SW480 (cell line): Measurements from ENCODE around the gene PILRB.
"Not testable (repeated sequence)": the region's sequence is repeated elsewhere in the genome, so short reads cannot be mapped to it uniquely, and the experiment has no call there.

Source experiments
- DNase-seq: peaks from one replicate; pipeline ENCODE4 v3.0.0-alpha.2; 2016; ENCODE audit warnings: low spot score

The PILRB gene

DNA sequence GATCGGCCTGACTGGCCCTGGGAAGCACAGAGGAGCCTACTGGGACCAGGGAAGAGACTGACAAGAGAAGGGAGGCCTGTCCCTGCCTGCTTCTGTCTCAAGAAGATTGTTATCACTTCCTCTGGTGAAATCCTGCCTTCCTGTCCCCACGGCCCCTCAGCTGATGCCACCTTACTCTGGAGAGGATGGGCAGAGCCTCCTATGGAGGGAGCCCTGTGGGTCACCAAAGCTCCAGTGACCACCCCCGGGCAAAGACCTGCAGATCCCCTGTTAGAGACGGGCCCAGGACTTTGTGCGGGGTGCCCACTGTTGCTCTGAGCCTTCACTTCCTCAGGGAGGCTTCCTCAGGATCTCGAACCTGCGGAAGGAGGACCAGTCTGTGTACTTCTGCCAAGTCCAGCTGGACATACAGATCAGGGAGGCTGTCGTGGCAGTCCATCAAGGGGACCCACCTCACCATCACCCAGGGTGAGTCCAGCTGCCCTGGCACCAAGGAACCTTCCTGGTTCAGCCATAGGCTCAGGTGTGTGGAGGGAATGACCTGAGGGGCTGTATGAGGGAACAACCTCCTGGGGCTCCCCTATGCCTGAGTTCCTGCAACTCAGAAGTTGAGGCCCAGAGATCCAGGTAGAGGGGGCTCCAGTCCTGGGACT, 1.4 kb upstream of the PILRB start:
- DNase-seq, result no peak

- DNase-seq, result no peak
Measured at GRCh38 chr7:100357131-100357561, 771 bp upstream of the PILRB start.

DNA sequence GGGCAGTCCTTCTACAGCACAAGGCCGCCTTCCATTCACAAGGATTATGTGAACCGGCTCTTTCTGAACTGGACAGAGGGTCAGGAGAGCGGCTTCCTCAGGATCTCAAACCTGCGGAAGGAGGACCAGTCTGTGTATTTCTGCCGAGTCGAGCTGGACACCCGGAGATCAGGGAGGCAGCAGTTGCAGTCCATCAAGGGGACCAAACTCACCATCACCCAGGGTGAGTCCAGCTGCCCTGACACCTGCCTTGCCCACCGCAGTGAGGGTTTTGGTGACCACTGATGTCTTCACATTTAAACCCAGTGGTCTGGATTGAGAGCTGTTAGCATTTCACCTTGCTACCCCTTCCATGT, 918 bp downstream of the PILRB start:
- no peak for DNase-seq

DNA sequence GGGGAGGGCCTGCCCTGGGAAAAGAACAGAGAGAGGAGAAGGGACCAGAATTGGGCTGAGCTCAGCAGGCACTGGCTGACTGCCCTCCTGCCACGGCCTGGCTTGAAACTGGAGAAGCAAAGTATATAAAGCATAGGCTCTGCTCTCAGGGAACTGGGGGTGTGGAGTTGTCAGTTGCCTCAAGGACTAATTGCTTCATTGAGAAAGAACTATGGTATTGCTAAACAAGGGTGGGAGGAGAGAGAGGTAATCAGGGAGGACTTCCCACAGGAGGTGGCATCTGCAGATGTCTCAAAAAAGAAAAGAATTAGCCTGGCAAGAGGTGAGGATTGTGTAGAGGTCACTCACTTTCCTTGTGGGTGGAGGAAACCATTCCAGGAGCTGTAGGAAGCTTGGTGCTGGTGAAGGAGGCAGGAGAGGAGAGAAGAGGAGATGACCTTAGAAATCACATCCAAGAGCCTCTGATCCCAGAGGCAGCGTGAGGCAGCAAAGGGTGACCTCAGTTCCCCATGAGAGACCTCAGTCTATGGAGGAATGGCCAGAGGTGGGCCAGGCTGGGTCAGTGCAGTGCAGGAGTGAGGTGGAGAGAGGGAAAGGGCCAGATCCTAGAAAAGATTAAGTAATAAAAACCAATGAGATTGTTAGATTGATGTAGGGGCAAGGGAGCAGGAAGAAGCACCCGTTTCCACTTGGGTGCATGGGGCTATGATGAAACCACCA, 2.4 kb downstream of the PILRB start:
- no peak for DNase-seq

DNA sequence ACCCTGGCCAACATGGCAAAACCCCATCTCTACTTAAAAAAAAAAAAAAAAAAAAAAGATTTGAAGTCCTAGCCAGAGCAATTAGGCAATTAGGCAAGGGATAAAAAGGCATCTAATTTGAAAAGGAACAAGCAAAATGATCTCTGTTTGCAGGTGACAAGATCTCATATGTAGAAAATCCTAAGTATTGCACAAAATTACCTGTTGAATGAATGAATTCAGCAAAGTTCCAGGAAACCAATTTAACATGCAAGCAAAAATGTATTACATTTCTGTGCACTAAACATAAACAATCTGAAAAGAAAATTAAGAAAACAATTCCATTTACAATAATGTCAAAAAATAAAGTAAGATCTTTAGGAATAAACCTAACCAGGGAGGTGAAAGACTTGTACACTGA, 5.2 kb downstream of the PILRB start:
- no peak for DNase-seq

DNA sequence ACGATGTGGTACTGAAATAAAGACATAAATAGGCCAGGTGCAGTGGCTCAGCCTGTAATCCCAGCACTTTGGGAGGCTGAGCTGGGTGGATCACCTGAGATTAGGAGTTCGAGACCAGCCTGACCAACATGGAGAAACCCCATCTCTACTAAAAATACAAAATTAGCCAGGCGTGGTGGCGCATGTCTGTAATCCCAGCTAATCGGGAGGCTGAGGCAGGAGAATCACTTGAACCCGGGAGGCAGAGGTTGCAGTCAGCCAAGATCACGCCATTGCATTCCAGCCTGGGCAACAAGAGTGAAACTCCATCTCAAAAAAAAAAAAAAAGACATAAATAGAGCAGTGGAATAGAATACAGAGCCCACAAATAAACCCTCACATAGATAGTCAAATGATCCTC, 5.9 kb downstream of the PILRB start:
- DNase-seq, result not testable (repeated sequence)

GRCh38 chr7:100364480-100364879, 6.6 kb downstream of the PILRB start:
- DNase-seq, result no peak

DNA sequence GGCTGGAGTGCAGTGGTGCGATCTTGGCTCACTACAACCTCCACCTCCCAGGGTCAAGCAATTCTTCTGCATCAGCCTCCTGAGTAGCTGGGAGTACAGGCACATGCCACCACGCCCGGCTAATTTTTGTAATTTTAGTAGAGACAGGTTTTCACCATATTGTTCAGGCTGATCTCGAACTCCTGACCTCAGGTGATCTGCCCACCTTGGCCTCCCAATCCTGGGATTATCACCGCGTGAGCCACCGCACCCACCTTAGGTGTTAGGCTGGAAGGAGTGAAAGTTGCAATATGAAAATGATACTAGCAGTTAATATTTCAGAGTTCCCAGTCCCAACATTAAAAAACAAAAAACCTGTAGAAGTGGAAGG, 8.1 kb downstream of the PILRB start:
- not testable (repeated sequence) for DNase-seq

GRCh38 chr7:100366411-100367250, 8.7 kb downstream of the PILRB start:
- no peak for DNase-seq

DNA sequence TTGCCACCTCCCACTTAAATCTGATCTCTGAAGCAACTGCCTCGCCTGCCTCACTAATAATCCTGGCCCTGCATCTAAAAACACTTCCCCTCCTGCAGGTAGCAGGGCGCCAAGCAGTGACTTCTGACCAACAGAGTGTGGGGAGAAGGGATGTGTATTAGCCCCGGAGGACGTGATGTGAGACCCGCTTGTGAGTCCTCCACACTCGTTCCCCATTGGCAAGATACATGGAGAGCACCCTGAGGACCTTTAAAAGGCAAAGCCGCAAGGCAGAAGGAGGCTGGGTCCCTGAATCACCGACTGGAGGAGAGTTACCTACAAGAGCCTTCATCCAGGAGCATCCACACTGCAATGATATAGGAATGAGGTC, 9.3 kb downstream of the PILRB start:
- DNase-seq, result no peak

DNA sequence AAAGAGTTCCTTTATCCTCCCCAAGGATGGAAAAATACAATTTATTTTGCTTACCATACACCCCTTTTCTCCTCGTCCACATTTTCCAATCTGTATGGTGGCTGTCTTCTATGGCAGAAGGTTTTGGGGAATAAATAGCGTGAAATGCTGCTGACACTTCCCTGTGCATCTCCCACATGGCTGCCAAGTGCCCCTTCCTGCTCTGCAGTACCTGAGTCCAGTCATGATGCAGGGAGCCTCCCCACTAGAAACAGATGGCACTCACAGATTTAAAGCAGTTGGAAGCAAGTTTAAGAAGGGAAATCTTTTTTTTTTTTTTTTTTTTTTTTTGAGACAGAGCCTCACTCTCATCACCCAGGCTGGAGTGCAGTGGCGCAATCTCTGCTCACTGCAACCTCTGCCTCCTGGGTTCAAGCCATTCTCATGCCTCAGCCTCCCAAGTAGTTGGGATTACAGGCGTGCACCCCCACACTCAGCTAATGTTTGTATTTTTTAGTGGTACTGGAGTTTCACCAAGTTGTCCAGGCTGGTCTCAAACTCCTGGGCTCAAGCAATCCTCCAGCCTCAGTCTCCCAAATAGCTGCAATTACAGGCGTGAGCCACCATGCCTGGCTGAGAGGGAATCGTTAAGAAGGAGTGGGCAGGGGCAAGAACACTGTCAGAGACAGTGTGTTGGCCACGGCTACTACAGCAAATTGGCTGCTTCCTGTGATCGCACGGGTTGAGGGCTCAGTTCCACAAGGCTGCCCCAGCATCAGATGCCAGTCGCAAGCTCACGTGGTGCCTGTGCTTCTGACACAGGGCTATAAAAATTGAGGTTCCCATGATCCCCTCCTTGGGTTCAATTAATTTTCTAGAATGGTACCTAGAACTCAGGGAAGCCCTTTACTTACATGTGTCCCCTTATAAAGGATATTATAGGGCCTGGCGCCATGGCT, 10.0 kb downstream of the PILRB start:
- DNase-seq, result no peak

DNA sequence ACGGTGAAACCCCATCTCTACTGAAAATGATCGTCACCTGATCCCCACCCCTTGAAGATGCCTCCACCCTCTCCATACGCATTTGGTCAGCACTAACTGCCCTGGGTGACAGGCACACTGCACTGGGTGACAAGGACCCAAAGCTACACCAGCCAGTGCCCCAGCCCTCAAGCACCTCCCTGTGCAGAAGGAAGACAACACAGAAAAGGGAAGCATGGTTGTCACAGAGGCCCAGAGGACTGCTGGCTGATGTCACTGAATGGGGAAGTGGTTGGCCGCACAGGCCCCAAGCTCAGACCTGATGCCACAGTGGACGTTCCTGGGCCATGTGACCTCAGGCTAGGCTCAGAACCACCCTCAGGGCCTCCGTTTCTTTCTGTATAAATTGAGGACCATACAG, 11.2 kb downstream of the PILRB start:
- DNase-seq, result no peak

- no peak for DNase-seq
Measured at GRCh38 chr7:100370303-100370702, 12.4 kb downstream of the PILRB start.

GRCh38 chr7:100370746-100371145, 12.8 kb downstream of the PILRB start:
- no peak for DNase-seq

DNA sequence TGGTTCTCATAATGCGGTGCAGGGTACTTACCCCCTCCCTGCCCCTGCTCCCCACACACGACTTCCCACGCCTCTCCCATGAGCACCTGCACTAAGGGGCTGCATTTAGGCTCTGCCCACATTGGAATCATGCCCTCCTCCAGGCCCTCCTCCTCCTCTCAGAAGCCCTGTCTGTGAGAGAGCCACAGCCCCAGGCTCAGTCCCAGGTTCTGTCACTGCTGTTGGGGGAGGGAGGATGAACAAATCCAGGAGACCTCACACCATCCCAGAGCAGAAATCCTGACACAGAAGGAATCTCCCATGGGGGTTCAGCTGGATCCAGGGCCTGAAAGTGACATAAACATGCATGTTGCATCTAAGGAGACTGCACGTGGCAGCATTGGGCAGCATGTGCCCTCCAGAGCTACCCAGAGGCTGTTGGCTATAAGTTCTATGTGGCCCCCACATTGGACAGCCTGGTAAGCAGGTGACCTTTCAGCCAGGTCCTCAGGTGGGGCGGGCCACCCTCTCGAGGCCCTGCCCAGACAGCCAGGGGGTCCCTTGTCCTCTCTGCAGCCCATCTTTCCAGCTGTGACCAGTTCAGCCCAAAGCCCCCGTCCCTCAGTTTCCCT, 13.7 kb downstream of the PILRB start:
- no peak for DNase-seq

GRCh38 chr7:100372256-100372655, 14.3 kb downstream of the PILRB start:
- DNase-seq, result no peak

DNA sequence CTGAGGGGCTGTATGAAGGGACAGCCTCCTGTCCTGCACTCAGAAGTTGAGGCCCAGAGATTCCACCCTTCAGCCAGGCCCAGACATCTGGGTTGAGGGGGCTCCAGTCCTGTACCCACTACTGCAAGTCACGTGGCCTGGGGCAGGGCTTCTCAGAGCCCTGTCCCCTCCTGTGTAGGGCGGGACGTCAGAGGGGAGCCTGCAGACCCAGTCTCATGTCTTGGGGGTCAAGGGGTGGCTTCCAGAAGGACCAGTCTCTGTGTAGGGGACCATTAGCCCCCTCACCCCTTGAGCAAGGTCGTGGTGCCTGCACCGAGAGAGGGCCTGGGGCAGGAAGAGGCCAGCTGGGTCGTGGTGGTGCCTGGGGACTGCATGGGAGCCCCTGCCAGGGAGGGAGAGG, 14.8 kb downstream of the PILRB start:
- no peak for DNase-seq

DNA sequence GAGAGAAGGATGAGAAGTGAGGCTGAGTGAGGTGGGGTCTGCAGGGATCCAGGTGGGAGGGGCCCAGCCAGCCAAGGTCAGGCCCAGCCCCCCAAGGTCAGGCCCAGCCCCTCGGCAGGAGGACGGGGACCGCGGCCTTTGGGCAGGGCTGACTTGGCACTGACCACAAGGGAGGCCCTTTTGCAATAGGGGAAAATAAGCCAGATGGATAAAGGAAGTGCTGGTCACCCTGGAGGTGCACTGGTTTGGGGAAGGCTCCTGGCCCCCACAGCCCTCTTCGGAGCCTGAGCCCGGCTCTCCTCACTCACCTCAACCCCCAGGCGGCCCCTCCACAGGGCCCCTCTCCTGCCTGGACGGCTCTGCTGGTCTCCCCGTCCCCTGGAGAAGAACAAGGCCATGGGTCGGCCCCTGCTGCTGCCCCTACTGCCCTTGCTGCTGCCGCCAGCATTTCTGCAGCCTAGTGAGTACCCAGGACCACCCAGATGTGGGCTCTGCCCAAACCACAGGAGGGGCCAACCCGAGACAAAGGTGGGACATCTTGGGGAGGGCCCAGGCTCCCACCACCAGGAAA, 15.4 kb downstream of the PILRB start, which contains the start of gene PILRA:
Gene PILRA, plus strand, starts transcription at position 227 of the 571 bp plus-strand sequence. Its CDS starts 170 bp downstream, at position 397.
- DNase-seq, result no peak

DNA sequence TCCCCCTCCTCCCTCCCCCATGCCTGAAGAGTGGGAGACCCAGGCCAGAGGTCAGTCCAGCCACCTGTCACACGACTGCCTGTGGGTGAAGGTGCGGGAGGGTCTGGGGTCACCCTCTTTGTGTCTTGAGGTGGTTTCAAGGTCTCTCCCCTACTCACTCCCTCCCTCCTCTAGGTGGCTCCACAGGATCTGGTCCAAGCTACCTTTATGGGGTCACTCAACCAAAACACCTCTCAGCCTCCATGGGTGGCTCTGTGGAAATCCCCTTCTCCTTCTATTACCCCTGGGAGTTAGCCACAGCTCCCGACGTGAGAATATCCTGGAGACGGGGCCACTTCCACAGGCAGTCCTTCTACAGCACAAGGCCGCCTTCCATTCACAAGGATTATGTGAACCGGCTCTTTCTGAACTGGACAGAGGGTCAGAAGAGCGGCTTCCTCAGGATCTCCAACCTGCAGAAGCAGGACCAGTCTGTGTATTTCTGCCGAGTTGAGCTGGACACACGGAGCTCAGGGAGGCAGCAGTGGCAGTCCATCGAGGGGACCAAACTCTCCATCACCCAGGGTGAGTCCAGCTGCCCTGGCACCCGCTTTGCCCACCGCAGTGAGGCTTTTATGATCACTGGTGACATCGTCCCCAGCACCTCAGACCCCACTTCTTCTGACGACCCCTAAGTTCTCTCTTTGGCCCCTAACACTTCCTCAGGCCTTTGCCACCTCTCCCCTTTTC, 16.1 kb downstream of the PILRB start:
- not testable (repeated sequence) for DNase-seq

DNA sequence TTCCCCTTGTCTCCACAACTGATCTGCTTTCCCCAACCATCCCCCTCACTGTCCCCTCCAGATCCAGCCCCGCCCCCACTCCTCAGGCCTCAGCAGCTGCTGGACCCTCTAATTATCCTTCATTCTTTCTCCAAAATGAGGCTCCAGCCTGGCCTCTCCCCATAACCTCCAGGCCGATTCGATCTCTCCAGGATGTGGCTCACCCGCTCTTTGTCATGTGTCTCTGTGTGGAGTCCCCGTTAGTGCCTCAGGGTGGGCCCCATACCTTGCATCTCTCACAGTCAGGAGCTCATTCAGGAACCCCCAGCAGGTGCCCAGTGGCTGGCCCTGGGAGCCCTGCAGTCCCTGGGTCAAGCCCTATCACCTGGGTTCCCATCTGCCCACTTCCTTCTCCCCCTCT, 16.7 kb downstream of the PILRB start:
- no peak for DNase-seq
